ENCODE data around the gene FRAT2.

The FRAT2 gene

GRCh38 chr10:97334370-97335175 lies at the start of gene FRAT2:
Gene FRAT2, minus strand, starts transcription at chr10:97334729. Its CDS starts 157 bp downstream, at chr10:97334572.
- DNase-seq, result peak; percentile 82

GRCh38 chr10:97384156-97384555 lies 49.6 kb upstream of the FRAT2 start:
- DNase-seq, result no peak

GRCh38 chr10:97383159-97383558 lies 48.6 kb upstream of the FRAT2 start:
- DNase-seq, result no peak

GRCh38 chr10:97381626-97382025 lies 47.1 kb upstream of the FRAT2 start:
- no peak for DNase-seq

GRCh38 chr10:97380516-97380915 lies 46.0 kb upstream of the FRAT2 start:
- no peak for DNase-seq

GRCh38 chr10:97378933-97379921 lies 44.7 kb upstream of the FRAT2 start:
- no peak for DNase-seq

- DNase-seq, result no peak
These were observed 41.9 kb upstream of the FRAT2 start for GRCh38 chr10:97376413-97376812.

GRCh38 chr10:97373456-97373855 lies 38.9 kb upstream of the FRAT2 start:
- DNase-seq, result no peak

- no peak for DNase-seq
These were observed 37.8 kb upstream of the FRAT2 start for GRCh38 chr10:97372233-97372875.

- DNase-seq, result no peak
These were observed 37.2 kb upstream of the FRAT2 start for GRCh38 chr10:97371696-97372095.

GRCh38 chr10:97367126-97367649 lies 32.7 kb upstream of the FRAT2 start:
- no peak for DNase-seq

- DNase-seq, result no peak
These were observed 32.0 kb upstream of the FRAT2 start for GRCh38 chr10:97366572-97366971.

GRCh38 chr10:97365761-97366351 lies 31.3 kb upstream of the FRAT2 start:
- no peak for DNase-seq

GRCh38 chr10:97363071-97363470 lies 28.5 kb upstream of the FRAT2 start:
- no peak for DNase-seq

- no peak for DNase-seq
These were observed 27.9 kb upstream of the FRAT2 start for GRCh38 chr10:97362310-97363033.

- no peak for DNase-seq
These were observed 27.0 kb upstream of the FRAT2 start for GRCh38 chr10:97361537-97361901.

GRCh38 chr10:97360705-97361536 lies 26.4 kb upstream of the FRAT2 start:
- no peak for DNase-seq

GRCh38 chr10:97358781-97359180 lies 24.3 kb upstream of the FRAT2 start:
- DNase-seq, result no peak

GRCh38 chr10:97358349-97358748 lies 23.8 kb upstream of the FRAT2 start:
- no peak for DNase-seq

GRCh38 chr10:97356918-97357317 lies 22.4 kb upstream of the FRAT2 start:
- no peak for DNase-seq

- no peak for DNase-seq
These were observed 21.9 kb upstream of the FRAT2 start for GRCh38 chr10:97356318-97356914.
